ENCODE results near the gene ENTPD1. TPM values are rescaled to one million over a fixed set of nuclear protein-coding genes. Genes with fewer than 3 reads are reported as not detected.

Gene ENTPD1, protein sequence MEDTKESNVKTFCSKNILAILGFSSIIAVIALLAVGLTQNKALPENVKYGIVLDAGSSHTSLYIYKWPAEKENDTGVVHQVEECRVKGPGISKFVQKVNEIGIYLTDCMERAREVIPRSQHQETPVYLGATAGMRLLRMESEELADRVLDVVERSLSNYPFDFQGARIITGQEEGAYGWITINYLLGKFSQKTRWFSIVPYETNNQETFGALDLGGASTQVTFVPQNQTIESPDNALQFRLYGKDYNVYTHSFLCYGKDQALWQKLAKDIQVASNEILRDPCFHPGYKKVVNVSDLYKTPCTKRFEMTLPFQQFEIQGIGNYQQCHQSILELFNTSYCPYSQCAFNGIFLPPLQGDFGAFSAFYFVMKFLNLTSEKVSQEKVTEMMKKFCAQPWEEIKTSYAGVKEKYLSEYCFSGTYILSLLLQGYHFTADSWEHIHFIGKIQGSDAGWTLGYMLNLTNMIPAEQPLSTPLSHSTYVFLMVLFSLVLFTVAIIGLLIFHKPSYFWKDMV
- total RNA-seq = 1.2 and 1.5 TPM in 2 replicates
- long read RNA-seq, partial matches to known transcripts = 0 of 5 reads
- long read RNA-seq, other reads (novel, unspliced or antisense) = 1 of 5 reads

DNA sequence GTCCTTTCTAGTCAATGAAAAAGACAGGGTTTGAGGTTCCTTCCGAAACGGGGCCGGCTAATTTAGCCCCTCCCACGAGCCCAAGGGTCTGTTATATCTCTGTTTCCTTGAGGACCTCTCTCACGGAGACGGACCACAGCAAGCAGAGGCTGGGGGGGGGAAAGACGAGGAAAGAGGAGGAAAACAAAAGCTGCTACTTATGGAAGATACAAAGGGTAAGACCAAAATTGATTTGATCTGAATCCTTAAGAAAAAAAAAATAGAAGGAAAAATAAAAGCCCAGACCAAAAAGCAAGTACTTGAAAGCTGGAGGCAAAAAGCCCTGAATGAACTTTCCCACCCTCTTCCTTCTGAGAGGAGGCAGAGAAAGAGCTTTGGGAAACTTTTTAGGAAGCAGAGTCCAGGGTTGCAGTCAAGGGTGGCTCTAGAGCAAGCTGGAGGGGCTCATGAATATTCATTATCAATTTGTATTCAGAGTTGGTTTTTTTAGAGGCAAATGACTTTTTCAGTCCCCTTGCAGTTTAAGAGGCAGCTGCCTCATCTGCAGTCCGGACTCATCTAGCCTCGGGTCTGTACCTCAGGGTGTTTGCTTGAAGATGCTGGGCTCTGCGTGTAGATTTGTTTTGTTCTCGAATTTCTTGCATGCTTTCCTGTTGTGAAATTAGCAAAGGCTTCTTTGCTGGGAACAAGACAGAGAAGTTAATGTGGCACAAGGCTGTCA is at the start of gene ENTPD1:
ENTPD1 (plus strand) TSS at position 123 of the 721 bp plus-strand sequence; CDS start at position 200, 77 bp downstream.
- Mint-ChIP-seq H3K4me3 (ENCODE audit: unreplicated experiment) (peak within 1 kb of the TSS; percentile 65), H3K27me3 (ENCODE audit: unreplicated experiment) (no peaks in the 10 kb centered on the region), H3K4me1 (ENCODE audit: unreplicated experiment) (peaks cover 34% of the 10 kb centered on the region), H3K36me3 (ENCODE audit: unreplicated experiment) (no peaks in the 10 kb centered on the region), H3K27ac (ENCODE audit: unreplicated experiment) (peak within 1 kb of the TSS; percentile 53), H3K9me3 (ENCODE audit: unreplicated experiment) (no peaks in the 10 kb centered on the region)
- TF ChIP-seq, protein P1, sequence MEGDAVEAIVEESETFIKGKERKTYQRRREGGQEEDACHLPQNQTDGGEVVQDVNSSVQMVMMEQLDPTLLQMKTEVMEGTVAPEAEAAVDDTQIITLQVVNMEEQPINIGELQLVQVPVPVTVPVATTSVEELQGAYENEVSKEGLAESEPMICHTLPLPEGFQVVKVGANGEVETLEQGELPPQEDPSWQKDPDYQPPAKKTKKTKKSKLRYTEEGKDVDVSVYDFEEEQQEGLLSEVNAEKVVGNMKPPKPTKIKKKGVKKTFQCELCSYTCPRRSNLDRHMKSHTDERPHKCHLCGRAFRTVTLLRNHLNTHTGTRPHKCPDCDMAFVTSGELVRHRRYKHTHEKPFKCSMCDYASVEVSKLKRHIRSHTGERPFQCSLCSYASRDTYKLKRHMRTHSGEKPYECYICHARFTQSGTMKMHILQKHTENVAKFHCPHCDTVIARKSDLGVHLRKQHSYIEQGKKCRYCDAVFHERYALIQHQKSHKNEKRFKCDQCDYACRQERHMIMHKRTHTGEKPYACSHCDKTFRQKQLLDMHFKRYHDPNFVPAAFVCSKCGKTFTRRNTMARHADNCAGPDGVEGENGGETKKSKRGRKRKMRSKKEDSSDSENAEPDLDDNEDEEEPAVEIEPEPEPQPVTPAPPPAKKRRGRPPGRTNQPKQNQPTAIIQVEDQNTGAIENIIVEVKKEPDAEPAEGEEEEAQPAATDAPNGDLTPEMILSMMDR (IDR thresholded peaks at IDR 0.05) = no peak
- no peak for DNase-seq (ENCODE audit: extremely low spot score, unreplicated experiment)

DNA sequence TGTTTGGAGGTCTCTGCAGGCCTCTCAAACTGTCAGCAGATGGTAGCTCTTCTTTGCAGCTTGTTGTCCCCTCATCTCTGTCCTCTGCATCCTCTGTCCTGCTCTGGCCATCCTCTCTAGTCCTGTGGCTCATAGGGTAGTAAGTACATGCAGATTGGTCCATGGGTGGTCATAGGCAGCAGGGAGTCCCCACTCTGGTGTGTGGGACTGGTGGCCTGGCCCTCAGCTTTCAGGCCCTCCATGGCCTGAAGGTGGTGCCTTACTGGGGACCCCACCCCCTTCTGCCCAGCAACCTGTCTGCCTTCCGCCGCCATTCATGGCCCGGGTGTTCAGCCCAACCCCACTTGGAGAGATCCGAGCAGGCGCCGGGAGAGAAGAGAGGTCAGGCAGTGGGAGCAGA is 49.4 kb upstream of the ENTPD1 start:
- TF ChIP-seq, protein P1 (IDR thresholded peaks at IDR 0.05) = no peak
- no peak overlapping the region for H3K4me3 Mint-ChIP-seq (ENCODE audit: unreplicated experiment)

DNA sequence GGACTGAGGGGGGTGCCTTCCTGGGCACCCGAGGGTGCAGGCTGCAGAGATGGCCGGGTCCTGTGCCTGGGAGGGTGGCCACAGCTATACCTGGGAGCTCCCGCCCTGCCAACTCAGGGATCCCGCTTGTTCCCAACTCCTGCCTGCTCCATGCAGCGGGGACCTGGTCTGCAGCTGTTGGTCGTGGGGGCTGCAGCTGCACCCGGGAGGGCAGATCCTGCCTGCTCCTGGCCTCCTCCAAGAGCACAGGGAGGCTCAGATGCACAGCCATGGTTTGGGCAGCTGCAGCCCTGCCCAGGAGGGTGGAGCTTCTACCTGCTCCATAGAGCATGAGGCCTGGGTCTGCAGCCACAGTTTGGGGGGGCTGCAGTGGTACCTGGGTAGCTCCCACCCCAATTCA is 49.0 kb upstream of the ENTPD1 start:
- Mint-ChIP-seq H3K27ac (ENCODE audit: unreplicated experiment) (no peak overlapping the region), H3K4me1 (ENCODE audit: unreplicated experiment) (no peaks in the 10 kb centered on the region), H3K36me3 (ENCODE audit: unreplicated experiment) (no peaks in the 10 kb centered on the region), H3K4me3 (ENCODE audit: unreplicated experiment) (no peak overlapping the region), H3K27me3 (ENCODE audit: unreplicated experiment) (peaks cover 3% of the 10 kb centered on the region), H3K9me3 (ENCODE audit: unreplicated experiment) (no peaks in the 10 kb centered on the region)
- no peak for DNase-seq (ENCODE audit: extremely low spot score, unreplicated experiment)
- TF ChIP-seq, protein P1 (IDR thresholded peaks at IDR 0.05) = no peak

More for the DNA sequence above, 49.4 kb upstream of the ENTPD1 start:
- H3K27me3 Mint-ChIP-seq (ENCODE audit: unreplicated experiment) = peaks cover 3% of the 10 kb centered on the region
- H3K27ac Mint-ChIP-seq (ENCODE audit: unreplicated experiment) = no peak overlapping the region
- H3K36me3 Mint-ChIP-seq (ENCODE audit: unreplicated experiment) = no peaks in the 10 kb centered on the region
- no peak for DNase-seq (ENCODE audit: extremely low spot score, unreplicated experiment)
- H3K9me3 Mint-ChIP-seq (ENCODE audit: unreplicated experiment) = no peaks in the 10 kb centered on the region
- no peaks in the 10 kb centered on the region for H3K4me1 Mint-ChIP-seq (ENCODE audit: unreplicated experiment)

DNA sequence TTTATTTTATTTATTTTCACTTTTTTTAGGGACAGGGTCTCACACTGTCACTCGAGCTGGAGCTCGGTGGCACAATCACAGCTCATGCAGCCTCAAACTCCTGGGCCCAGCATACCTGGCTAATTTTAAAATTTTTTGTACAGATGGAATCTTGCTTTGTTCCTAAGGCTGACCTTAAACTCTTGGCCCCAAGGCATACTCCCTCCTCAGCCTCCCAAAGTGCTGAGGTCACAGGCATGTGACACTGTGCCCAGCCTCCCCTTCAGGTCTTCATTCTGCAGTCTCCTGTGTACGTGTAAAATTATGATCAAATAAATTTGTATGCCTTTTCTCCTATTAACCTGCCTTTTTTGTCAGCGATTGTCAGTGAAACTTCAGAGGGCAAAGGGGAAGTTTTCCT is 44.5 kb upstream of the ENTPD1 start:
- DNase-seq (ENCODE audit: extremely low spot score, unreplicated experiment) = no peak
- H3K27me3 Mint-ChIP-seq (ENCODE audit: unreplicated experiment) = peaks cover 2% of the 10 kb centered on the region
- TF ChIP-seq, protein P1 (IDR thresholded peaks at IDR 0.05) = no peak
- no peaks in the 10 kb centered on the region for H3K9me3 Mint-ChIP-seq (ENCODE audit: unreplicated experiment)
- no peaks in the 10 kb centered on the region for H3K36me3 Mint-ChIP-seq (ENCODE audit: unreplicated experiment)
- H3K4me3 Mint-ChIP-seq (ENCODE audit: unreplicated experiment) = no peak overlapping the region
- no peaks in the 10 kb centered on the region for H3K4me1 Mint-ChIP-seq (ENCODE audit: unreplicated experiment)
- H3K27ac Mint-ChIP-seq (ENCODE audit: unreplicated experiment) = no peak overlapping the region

DNA sequence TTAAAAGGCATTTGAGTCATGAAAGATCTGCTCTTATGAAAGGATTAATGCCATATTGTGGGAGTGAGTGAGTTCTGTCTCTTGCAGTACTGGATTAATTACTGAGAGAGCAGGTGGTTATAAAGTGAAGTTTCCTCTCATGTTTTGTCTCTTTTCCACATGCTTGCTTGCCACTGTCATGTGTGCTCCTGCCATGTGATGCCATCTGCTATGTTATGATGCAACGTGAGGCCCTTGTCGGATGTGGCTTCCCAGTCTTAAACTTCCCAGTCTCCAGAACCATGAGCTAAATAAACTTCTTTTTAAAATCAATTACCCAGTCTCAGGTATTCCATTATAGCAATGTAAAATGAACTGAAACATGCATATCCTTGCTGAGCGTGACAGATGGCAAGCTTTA is 39.5 kb upstream of the ENTPD1 start:
- Mint-ChIP-seq H3K36me3 (ENCODE audit: unreplicated experiment) (no peaks in the 10 kb centered on the region), H3K4me1 (ENCODE audit: unreplicated experiment) (no peaks in the 10 kb centered on the region), H3K27me3 (ENCODE audit: unreplicated experiment) (peaks cover 2% of the 10 kb centered on the region), H3K9me3 (ENCODE audit: unreplicated experiment) (no peaks in the 10 kb centered on the region), H3K4me3 (ENCODE audit: unreplicated experiment) (no peak overlapping the region), H3K27ac (ENCODE audit: unreplicated experiment) (no peak overlapping the region)
- TF ChIP-seq, protein P1 (IDR thresholded peaks at IDR 0.05) = no peak
- no peak for DNase-seq (ENCODE audit: extremely low spot score, unreplicated experiment)

Data from osteocyte (in vitro differentiated cells).